Panc1 (cell line): ENCODE data around the gene HOXC9. TPM values are rescaled to one million over a fixed set of nuclear protein-coding genes. Genes with fewer than 3 reads are reported as not detected.
A peak's percentile ranks its signal among the peaks of the same experiment; 100 is the strongest.

Source experiments
- ATAC-seq: fragments of 200-7000 bp; cut with Tn5 transposase; 2 replicates; pipeline ENCODE4 v1.9.1; 2020; ENCODE audit warnings: mild to moderate bottlenecking, moderate library complexity
- BruUV-seq: library from RNA; stranded (reverse); fragments of 400-500 nt; replicated peaks from 2 replicates; lab custom pipeline; 2021; lab: Mats Ljungman, UMichigan
- CTCF ChIA-PET: fragments of 300-600 bp; sonication (Branson Sonifier 250); formaldehyde crosslinking; loops from one replicate; lab custom pipeline; 2022; ENCODE audit warnings: antibody characterized with exemption; lab: Charles Lee
- POLR2A ChIA-PET: fragments of 300-600 bp; sonication (Branson Sonifier 250); formaldehyde crosslinking; loops from one replicate; lab custom pipeline; 2022; ENCODE audit warnings: antibody characterized with exemption; lab: Charles Lee
- DNase-seq: peaks from one replicate; pipeline ENCODE4 v3.0.0-alpha.2; 2010; ENCODE audit warnings: low read depth, low spot score
- H3K27ac ChIP-seq: 2 replicates; pipeline ENCODE4 v1.5.1; 2011; ENCODE audit warnings: mild to moderate bottlenecking, low read length, inconsistent platforms
- H3K27me3 ChIP-seq: fragments of 200-500 bp; sonication (Bioruptor generic); 2 replicates; pipeline ENCODE4 v1.6.0; 2014; ENCODE audit warnings: low read length, inconsistent platforms; ENCODE audit not compliant: control insufficient read depth, insufficient read depth
- H3K36me3 ChIP-seq: fragments of 200-500 bp; sonication (Bioruptor generic); 2 replicates; pipeline ENCODE4 v1.5.1; 2014; ENCODE audit warnings: inconsistent platforms, mild to moderate bottlenecking, low read length, moderate library complexity; ENCODE audit not compliant: control insufficient read depth, insufficient read depth
- H3K4me1 ChIP-seq: 2 replicates; pipeline ENCODE4 v1.5.1; 2011; ENCODE audit warnings: inconsistent platforms, mild to moderate bottlenecking, low read length, moderate library complexity; ENCODE audit not compliant: control insufficient read depth, insufficient read depth
- H3K4me3 ChIP-seq, 2 experiments: 2 replicates each; pipeline ENCODE4 v1.5.1; 2011 to 2012; ENCODE audit warnings: low read depth in 2 of 2, low read length in 2 of 2, mild to moderate bottlenecking in 2 of 2, inconsistent platforms in 1 of 2, moderate library complexity in 1 of 2
- H3K9me3 ChIP-seq: fragments of 200-500 bp; sonication (Bioruptor generic); 2 replicates; pipeline ENCODE4 v1.5.1; 2014; ENCODE audit warnings: low read depth, mild to moderate bottlenecking, inconsistent platforms, low read length, moderate library complexity; ENCODE audit not compliant: control insufficient read depth, insufficient read depth
- POLR2AphosphoS5 ChIP-seq: IDR thresholded peaks from 2 replicates; pipeline ENCODE4 v1.6.1; 2012; ENCODE audit warnings: mild to moderate bottlenecking, low read depth, low read length, moderate library complexity
- SIN3A ChIP-seq: IDR thresholded peaks from 2 replicates; pipeline ENCODE4 v1.6.1; 2012; ENCODE audit warnings: low read depth, mild to moderate bottlenecking, low read length, moderate library complexity, borderline replicate concordance; ENCODE audit not compliant: insufficient read depth
- TCF7L2 ChIP-seq: IDR thresholded peaks from 2 replicates; pipeline ENCODE4 v1.6.1; 2011; ENCODE audit warnings: mild to moderate bottlenecking, low read depth, low read length, inconsistent platforms
- in situ Hi-C: cut with HindIII; loops from 2 replicates; pipeline ENCODE4 v1.10.0; 2016; ENCODE audit warnings: low sequenced_read_pairs, low pct_unique_long_range_greater_than_20kb
- intact Hi-C: fragments of 100-400 bp; cut with micrococcal nuclease; formaldehyde crosslinking; loops from one replicate; pipeline ENCODE4 v1.10.0; 2022; ENCODE audit not compliant: unreplicated experiment
- total RNA-seq: library from RNA; stranded (reverse); gene quantifications from one replicate; pipeline ENCODE4 v1.2.1, GENCODE V29; 2021; ENCODE audit not compliant: unreplicated experiment
- TF ChIP-seq, protein P1 (sequence below), 2 experiments: IDR thresholded peaks; 2 replicates each; pipeline ENCODE4 v1.6.1; 2011 to 2012; ENCODE audit warnings: low read depth in 2 of 2, control low read depth in 1 of 2, low read length in 1 of 2, mild to moderate bottlenecking in 1 of 2, moderate library complexity in 1 of 2; ENCODE audit not compliant: insufficient read depth in 1 of 2
- TF ChIP-seq, protein P2 (sequence below): fragments of 450-650 bp; IDR thresholded peaks from 2 replicates; pipeline ENCODE4 v1.5.1; 2017; ENCODE audit warnings: mild to moderate bottlenecking

The HOXC9 gene
- total RNA-seq, 1 experiment from 2014 or later: 37.2 TPM

DNA sequence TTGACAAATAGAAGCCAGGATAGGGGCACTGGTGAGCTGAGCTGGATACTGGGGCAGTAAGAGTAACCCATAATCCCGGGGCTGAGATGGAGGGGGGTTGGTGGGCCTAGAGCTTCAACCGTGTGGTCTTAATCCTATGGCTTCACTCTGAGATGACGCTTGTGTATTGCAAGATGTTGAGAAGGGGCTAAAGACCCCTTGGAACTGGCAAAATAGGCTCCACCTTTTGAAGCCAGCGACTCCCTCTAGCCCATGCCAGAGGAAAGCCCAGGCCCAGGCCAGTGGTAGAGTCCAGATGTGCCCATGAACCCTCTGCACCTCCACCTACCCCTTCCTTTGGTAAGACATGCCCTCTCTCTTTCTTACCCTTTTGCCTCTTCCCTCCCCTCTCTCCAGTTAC, 40.6 kb upstream of the HOXC9 start:
- Histone ChIP-seq H3K27me3 (no peaks in the 10 kb centered on the region), H3K4me3 (no peak overlapping the region), H3K27ac (peak overlapping the region; percentile 89), H3K4me1 (peaks cover 60% of the 10 kb centered on the region), H3K36me3 (peaks cover 4% of the 10 kb centered on the region; the same call in 1 of the 2 replicates), H3K9me3 (no peaks in the 10 kb centered on the region)
- POLR2A ChIA-PET: interaction anchor here (0.6 to 0.7 kb wide), 2 partner anchors 31 to 131 kb away, joined by 3 to 4 read pairs; no protein-coding TSS in a partner anchor
- no peak for ATAC-seq
- in situ Hi-C loops (no loop called here), intact Hi-C loops (no loop called here)
- TF ChIP-seq POLR2AphosphoS5 (no peak), SIN3A (no peak), TCF7L2 (no peak)
- TF ChIP-seq, protein P1, sequence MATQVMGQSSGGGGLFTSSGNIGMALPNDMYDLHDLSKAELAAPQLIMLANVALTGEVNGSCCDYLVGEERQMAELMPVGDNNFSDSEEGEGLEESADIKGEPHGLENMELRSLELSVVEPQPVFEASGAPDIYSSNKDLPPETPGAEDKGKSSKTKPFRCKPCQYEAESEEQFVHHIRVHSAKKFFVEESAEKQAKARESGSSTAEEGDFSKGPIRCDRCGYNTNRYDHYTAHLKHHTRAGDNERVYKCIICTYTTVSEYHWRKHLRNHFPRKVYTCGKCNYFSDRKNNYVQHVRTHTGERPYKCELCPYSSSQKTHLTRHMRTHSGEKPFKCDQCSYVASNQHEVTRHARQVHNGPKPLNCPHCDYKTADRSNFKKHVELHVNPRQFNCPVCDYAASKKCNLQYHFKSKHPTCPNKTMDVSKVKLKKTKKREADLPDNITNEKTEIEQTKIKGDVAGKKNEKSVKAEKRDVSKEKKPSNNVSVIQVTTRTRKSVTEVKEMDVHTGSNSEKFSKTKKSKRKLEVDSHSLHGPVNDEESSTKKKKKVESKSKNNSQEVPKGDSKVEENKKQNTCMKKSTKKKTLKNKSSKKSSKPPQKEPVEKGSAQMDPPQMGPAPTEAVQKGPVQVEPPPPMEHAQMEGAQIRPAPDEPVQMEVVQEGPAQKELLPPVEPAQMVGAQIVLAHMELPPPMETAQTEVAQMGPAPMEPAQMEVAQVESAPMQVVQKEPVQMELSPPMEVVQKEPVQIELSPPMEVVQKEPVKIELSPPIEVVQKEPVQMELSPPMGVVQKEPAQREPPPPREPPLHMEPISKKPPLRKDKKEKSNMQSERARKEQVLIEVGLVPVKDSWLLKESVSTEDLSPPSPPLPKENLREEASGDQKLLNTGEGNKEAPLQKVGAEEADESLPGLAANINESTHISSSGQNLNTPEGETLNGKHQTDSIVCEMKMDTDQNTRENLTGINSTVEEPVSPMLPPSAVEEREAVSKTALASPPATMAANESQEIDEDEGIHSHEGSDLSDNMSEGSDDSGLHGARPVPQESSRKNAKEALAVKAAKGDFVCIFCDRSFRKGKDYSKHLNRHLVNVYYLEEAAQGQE (IDR thresholded peaks at IDR 0.05; ENCODE audit: insufficient read depth in 1 of 2, low read depth in 2 of 2, low read length in 1 of 2): no peak
- TF ChIP-seq, protein P2, sequence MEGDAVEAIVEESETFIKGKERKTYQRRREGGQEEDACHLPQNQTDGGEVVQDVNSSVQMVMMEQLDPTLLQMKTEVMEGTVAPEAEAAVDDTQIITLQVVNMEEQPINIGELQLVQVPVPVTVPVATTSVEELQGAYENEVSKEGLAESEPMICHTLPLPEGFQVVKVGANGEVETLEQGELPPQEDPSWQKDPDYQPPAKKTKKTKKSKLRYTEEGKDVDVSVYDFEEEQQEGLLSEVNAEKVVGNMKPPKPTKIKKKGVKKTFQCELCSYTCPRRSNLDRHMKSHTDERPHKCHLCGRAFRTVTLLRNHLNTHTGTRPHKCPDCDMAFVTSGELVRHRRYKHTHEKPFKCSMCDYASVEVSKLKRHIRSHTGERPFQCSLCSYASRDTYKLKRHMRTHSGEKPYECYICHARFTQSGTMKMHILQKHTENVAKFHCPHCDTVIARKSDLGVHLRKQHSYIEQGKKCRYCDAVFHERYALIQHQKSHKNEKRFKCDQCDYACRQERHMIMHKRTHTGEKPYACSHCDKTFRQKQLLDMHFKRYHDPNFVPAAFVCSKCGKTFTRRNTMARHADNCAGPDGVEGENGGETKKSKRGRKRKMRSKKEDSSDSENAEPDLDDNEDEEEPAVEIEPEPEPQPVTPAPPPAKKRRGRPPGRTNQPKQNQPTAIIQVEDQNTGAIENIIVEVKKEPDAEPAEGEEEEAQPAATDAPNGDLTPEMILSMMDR: no peak
- DNase-seq: no peak
- no TSS peak for BruUV-seq
- CTCF ChIA-PET: no interaction called here

DNA sequence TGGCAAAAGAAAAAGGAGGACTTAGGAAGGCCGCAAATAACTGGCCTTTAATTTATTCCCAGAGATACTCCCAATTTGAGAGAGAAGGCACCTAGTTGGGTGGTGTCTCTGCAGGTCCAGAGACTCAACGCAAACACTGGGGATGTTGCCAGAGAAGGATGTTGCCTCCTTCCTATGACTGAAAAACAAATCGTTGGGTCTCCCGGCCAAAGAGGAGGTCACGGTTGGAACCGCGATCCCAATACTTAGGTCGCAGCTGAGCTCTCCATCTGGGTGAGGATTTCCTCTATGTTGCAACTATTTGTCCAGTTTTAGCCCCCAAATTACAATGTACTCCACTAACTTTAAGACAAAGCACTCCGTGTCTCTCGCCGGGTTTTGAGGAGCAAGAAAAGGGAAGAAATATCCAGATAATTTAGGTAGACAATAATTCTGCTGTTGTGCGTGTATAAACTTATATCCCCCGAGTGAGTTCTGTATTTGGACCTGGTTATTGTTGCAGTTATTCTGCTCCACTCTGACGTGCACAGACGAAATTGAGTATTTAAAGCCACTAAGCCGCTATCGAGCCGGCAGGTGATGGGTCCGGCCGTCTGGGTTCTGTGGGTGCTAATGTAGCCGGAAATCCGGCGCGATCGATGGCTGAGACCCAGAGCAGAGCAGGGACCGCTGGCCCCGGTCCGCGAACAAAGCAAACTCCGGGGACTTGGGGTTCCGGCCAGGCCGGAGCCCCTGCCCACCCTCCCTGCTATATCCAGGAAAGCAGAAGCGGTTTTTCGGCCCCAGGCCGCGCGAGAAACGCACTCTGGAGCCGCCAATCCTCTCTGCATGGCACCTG, 39.6 kb upstream of the HOXC9 start:
- no TSS peak for BruUV-seq
- H3K4me1 ChIP-seq: peaks cover 68% of the 10 kb centered on the region
- ChIA-PET POLR2A (no interaction called here), CTCF (no interaction called here)
- peaks cover 4% of the 10 kb centered on the region; the same call in 1 of the 2 replicates for H3K36me3 ChIP-seq
- intact Hi-C loops (no loop called here), in situ Hi-C loops (no loop called here)
- no peak overlapping the region for H3K4me3 ChIP-seq
- DNase-seq (no peak), ATAC-seq (no peak)
- no peaks in the 10 kb centered on the region for H3K27me3 ChIP-seq
- peak overlapping the region; percentile 89 for H3K27ac ChIP-seq
- no peaks in the 10 kb centered on the region for H3K9me3 ChIP-seq
- TF ChIP-seq SIN3A: no peak
- TF ChIP-seq, protein P1 (IDR thresholded peaks at IDR 0.05; ENCODE audit: insufficient read depth in 1 of 2, low read depth in 2 of 2, low read length in 1 of 2): no peak
- TF ChIP-seq, protein P2: no peak
- TF ChIP-seq POLR2AphosphoS5: no peak
- no peak for TF ChIP-seq TCF7L2
